Smooth muscle cell (in vitro differentiated cells): ENCODE measurements around the gene CTNNA1. TPM values are rescaled to one million over a fixed set of nuclear protein-coding genes. Genes with fewer than 3 reads are reported as not detected.

Experiments
- DNase-seq: peaks from one replicate; lab custom pipeline; 2025; ENCODE audit not compliant: unreplicated experiment; lab: John Stamatoyannopoulos, UW
- H2AFZ ChIP-seq: fragments of 200-600 bp; sonication (generic); 2 replicates; pipeline ENCODE4 v1.6.0; 2016; ENCODE audit warnings: antibody characterized with exemption, low read depth, mild to moderate bottlenecking
- H3F3A ChIP-seq: fragments of 200-600 bp; sonication (generic); 2 replicates; pipeline ENCODE4 v1.6.0; 2017; ENCODE audit warnings: antibody characterized with exemption, low read depth
- H3K27ac ChIP-seq: fragments of 200-600 bp; sonication (generic); 2 replicates; pipeline ENCODE4 v1.5.1; 2016; ENCODE audit warnings: low read depth, mild to moderate bottlenecking
- H3K27me3 ChIP-seq: fragments of 200-600 bp; sonication (generic); 2 replicates; pipeline ENCODE4 v1.6.1; 2016; ENCODE audit warnings: low read depth, mild to moderate bottlenecking
- H3K36me3 ChIP-seq: fragments of 200-600 bp; sonication (generic); 2 replicates; pipeline ENCODE4 v1.5.1; 2016; ENCODE audit warnings: low read depth
- H3K4me1 ChIP-seq: fragments of 200-600 bp; sonication (generic); 2 replicates; pipeline ENCODE4 v1.5.1; 2016; ENCODE audit warnings: low read depth
- H3K4me2 ChIP-seq: fragments of 200-600 bp; sonication (generic); 2 replicates; pipeline ENCODE4 v1.6.0; 2016; ENCODE audit warnings: mild to moderate bottlenecking
- H3K4me3 ChIP-seq: fragments of 200-600 bp; sonication (generic); 2 replicates; pipeline ENCODE4 v1.5.1; 2016; ENCODE audit warnings: mild to moderate bottlenecking
- H3K79me2 ChIP-seq: fragments of 200-600 bp; sonication (generic); 2 replicates; pipeline ENCODE4 v1.6.0; 2016; ENCODE audit warnings: low read depth, mild to moderate bottlenecking
- H3K9ac ChIP-seq: fragments of 200-600 bp; sonication (generic); 2 replicates; pipeline ENCODE4 v1.6.0; 2016; ENCODE audit warnings: low read depth
- H3K9me3 ChIP-seq: fragments of 200-600 bp; sonication (generic); replicated peaks from 2 replicates; pipeline ENCODE4 v1.5.1; 2016; ENCODE audit warnings: low read depth
- H4K20me1 ChIP-seq: fragments of 200-600 bp; sonication (generic); 2 replicates; pipeline ENCODE4 v1.6.0; 2016; ENCODE audit warnings: low read depth
- CTCF ChIP-seq: fragments of 200-600 bp; sonication (generic); IDR thresholded peaks from 2 replicates; pipeline ENCODE4 v1.5.1; 2017; ENCODE audit warnings: borderline replicate concordance, mild to moderate bottlenecking, antibody characterized with exemption; ENCODE audit not compliant: insufficient read depth, poor library complexity, severe bottlenecking
- WGBS: methylation state at CpG from one replicate; pipeline ENCODE4 v1.1.7; 2016; ENCODE audit warnings: low lambda C conversion rate; 5-methylcytosine and 5-hydroxymethylcytosine counted together
- polyA plus RNA-seq: library from polyadenylated mRNA; unstranded; fragments of >200 nt; fragmentation: Nextera tagmentation; extraction: Ambion mirVana; gene quantifications from 2 replicates; pipeline ENCODE4 v1.2.1, GENCODE V29; 2016
- total RNA-seq: library from RNA; depleted of rRNA; stranded (reverse); fragments of >200 nt; gene quantifications from 2 replicates; pipeline ENCODE4 v1.2.3, GENCODE V29; 2014

CTNNA1 gene
- total and polyA plus RNA-seq, 2 experiments from 2014 or later: 149 to 251 TPM

- Histone ChIP-seq H4K20me1 (peaks cover 95% of the 10 kb centered on the region), H3K9me3 (no peaks in the 10 kb centered on the region), H3K4me1 (peaks cover 7% of the 10 kb centered on the region), H3K4me3 (no peak overlapping the region), H3F3A (peaks cover 13% of the 10 kb centered on the region), H3K9ac (no peak overlapping the region), H3K27me3 (no peaks in the 10 kb centered on the region), H2AFZ (no peak overlapping the region), H3K36me3 (peaks cover 16% of the 10 kb centered on the region), H3K27ac (peak overlapping the region; percentile 1), H3K4me2 (no peak overlapping the region), H3K79me2 (peaks cover 85% of the 10 kb centered on the region)
- no peak for DNase-seq
- no peak for TF ChIP-seq CTCF
Observed at GRCh38 chr5:138883211-138883610, 130.0 kb downstream of the CTNNA1 start.

DNA sequence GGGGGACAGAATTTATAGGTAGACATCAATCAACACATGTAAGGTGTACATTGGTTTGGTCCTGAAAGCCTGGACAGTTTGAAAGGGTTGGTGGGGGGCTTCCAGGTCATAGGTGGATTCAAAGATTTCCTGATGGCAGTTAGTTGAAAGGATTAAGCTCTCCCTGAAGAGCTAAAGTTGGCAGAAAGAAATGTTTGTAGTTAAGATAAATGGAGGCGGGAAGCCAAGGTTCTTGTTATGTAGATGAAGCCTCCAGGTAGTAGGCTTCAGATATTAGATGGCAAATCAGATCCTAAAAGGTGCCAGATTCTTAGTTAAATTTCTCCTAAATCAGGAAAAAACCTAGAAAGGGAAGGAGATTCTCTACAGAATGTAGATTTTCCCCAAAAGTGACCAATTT lies 130.9 kb downstream of the CTNNA1 start:
- Histone ChIP-seq H4K20me1 (peaks cover 89% of the 10 kb centered on the region), H3K79me2 (peaks cover 77% of the 10 kb centered on the region)
- WGBS: 100% methylated on average over 1 of the region's 1 CpG

GRCh38 chr5:138884554-138884953 lies 131.3 kb downstream of the CTNNA1 start:
- H3K36me3 ChIP-seq: peaks cover 28% of the 10 kb centered on the region
- H3K79me2 ChIP-seq: peaks cover 72% of the 10 kb centered on the region
- no peak overlapping the region for H2AFZ ChIP-seq
- H3K27me3 ChIP-seq: no peaks in the 10 kb centered on the region
- no peak overlapping the region for H3K4me2 ChIP-seq
- no peaks in the 10 kb centered on the region for H3K9me3 ChIP-seq
- TF ChIP-seq CTCF: no peak
- H3K27ac ChIP-seq: no peak overlapping the region
- H3K4me1 ChIP-seq: peaks cover 7% of the 10 kb centered on the region
- DNase-seq: no peak
- peaks cover 13% of the 10 kb centered on the region for H3F3A ChIP-seq
- no peak overlapping the region for H3K4me3 ChIP-seq
- no peak overlapping the region for H3K9ac ChIP-seq
- H4K20me1 ChIP-seq: peaks cover 85% of the 10 kb centered on the region

More for the DNA sequence above, 130.9 kb downstream of the CTNNA1 start:
- DNase-seq: no peak
- Histone ChIP-seq H3K9me3 (no peaks in the 10 kb centered on the region), H3K36me3 (peaks cover 25% of the 10 kb centered on the region), H3K27ac (peak overlapping the region; percentile 1), H3K4me3 (no peak overlapping the region), H3K9ac (no peak overlapping the region), H3K4me2 (no peak overlapping the region), H3K27me3 (no peaks in the 10 kb centered on the region), H3K4me1 (peaks cover 7% of the 10 kb centered on the region), H2AFZ (no peak overlapping the region), H3F3A (peaks cover 13% of the 10 kb centered on the region)
- TF ChIP-seq CTCF: no peak

- Histone ChIP-seq H3K27me3 (no peaks in the 10 kb centered on the region), H3F3A (peaks cover 13% of the 10 kb centered on the region), H3K4me2 (no peak overlapping the region), H3K4me3 (no peak overlapping the region), H2AFZ (no peak overlapping the region), H3K4me1 (no peaks in the 10 kb centered on the region), H4K20me1 (peaks cover 60% of the 10 kb centered on the region), H3K9ac (no peak overlapping the region), H3K36me3 (peaks cover 35% of the 10 kb centered on the region), H3K27ac (no peak overlapping the region), H3K9me3 (no peaks in the 10 kb centered on the region), H3K79me2 (peaks cover 35% of the 10 kb centered on the region)
- TF ChIP-seq CTCF: no peak
- no peak for DNase-seq
Observed at GRCh38 chr5:138889994-138890393, 136.8 kb downstream of the CTNNA1 start.
